HG03469 (cell line): ENCODE results near the gene MAST4.
A peak's percentile ranks its signal among the peaks of the same experiment; 100 is the strongest.

ENCODE experiments used
- ATAC-seq: cut with Tn5 transposase; IDR thresholded peaks from one replicate; pipeline ENCODE4 v1.9.1; 2021; ENCODE audit warnings: mild to moderate bottlenecking, moderate library complexity, moderate number of reproducible peaks; ENCODE audit not compliant: unreplicated experiment

The MAST4 gene

DNA sequence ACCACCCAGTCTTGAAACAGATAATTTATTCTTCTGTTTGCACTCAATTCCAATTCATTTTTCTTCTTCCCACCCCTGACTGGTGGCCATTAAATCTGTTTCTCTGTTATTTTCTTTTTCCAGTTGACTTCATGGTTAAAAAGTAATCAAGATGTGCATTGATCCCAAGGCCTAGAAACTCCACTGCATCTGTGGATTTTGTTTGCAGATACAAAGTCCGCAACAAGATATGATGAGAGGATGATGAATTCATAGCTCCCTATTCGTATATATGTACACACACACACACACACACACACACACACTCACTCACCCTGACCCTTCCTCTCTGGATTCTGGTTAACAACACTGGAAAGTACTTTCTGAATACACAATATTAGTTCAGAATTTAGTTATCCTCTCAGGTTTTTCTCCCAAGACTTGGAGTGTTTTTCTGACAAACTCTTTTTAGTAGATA is 548.0 kb downstream of the MAST4 start:
- no peak for ATAC-seq

DNA sequence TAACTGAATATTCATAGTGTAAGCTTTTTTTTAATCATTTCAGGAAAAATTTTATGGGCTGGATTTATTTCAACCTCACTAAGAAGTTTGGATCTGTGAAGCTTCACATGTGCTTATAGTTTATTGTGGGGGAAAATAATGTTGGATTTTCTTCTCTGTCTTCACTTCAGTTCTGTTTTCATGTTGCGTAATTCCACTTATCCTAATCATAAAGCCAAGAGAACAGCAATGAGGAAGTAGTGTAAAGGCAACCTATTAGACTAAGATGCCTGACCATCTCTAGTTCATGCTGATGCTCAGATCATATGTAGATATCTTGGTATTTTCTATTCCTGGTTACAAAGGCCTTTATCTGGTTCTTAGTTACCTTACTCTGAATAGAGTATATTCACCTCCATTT is 550.4 kb downstream of the MAST4 start:
- no peak for ATAC-seq

DNA sequence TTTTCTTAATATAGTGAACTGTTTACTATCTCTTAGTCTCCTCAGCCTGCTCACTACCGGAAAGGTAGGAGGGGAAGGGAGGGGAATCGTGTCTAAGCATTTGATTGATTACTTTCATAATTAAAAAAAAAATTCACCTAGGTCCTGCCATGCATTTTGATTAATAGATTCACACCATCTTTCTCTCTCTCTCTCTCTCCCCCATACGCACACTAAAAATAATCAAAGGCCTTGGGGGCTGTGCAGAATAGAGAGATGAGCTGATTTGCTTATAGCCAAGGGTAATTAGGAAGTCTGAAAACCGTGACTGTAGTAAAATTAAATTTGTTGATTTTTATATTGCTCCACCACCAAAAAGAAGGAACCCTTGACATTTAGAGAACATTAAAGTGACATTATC is 550.8 kb downstream of the MAST4 start:
- no peak for ATAC-seq

DNA sequence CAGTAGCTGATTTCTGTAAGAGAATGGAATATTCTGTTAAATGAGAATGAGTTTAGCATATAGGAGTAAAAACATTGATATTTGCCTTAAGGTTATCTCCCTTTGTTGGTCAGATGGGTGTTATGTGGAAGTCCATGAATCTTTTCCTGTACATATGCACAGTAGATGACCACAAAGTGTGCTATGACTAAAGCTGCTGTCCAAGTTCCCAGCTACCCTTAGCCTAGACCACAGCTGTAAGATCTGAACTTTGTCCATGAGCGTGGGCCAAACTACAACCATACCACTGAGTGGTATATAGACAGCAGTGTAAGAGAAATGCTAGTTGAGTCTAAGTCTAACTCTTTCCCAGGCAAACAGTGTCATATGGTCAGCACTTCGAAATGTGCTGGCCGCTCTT is 551.6 kb downstream of the MAST4 start:
- no peak for ATAC-seq

DNA sequence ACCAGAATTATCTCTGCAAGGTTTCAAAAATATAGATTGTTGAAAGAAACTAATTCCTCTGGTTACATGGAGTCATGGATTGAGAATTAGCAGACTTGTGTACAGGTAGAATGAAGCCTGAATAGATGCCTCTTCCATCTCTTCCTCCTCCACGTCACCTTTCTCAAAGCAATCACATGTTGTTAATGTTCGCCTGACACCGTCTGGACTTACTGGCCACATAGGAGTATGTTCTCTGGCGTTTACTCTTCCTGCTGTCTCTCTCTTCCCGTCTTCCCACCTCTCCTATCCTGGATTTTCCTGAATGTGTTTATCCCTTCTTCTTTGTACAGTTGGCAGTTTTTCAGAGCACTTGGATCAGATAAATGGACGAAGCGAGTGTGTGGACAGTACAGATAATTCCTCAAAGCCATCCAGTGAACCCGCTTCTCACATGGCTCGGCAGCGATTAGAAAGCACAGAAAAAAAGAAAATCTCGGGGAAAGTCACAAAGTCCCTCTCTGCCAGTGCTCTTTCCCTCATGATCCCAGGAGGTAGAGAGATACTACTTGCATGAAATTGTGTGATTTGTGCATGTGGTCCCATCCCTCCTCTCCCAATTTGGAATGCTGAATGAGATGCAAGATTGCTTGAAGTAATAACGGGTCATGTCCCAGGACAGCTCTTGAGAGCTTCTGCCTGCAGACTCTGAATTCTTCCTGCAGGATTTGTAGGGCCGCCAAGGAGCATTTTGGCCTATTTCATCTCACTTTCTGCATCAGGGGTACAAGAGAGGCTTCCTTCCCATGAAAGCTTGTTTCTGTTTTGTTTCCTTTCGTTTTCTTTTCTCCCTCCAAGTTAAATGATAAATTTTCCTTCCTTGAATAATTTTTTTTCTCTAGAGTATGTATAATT is 553.1 kb downstream of the MAST4 start:
- ATAC-seq, result no peak

DNA sequence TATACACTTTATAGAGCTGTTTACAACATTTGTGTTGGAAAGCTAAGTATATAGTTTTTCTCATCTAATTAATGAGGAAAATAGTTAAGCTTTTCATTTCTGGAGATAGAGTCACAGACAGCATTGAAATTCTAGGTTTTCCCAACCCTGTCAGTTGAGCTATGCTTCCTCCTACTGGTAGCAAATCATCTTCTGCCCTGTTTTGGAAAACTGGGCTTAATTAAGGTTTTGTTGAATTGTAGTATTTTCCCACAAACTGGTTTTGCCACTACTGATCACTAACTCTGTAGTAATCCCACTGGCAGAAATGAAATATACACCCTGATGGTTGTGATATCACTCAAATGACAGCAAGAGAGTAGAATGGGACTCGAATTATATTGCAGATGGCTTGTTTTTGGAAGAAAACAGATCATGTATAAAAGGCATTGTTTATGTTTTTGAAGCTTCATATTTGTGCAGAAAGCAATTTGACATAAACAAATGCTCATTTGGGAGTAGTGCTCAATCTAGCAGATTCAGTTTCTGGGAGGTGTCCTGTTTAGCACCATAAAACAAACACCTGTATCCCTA is 553.8 kb downstream of the MAST4 start:
- no peak for ATAC-seq

DNA sequence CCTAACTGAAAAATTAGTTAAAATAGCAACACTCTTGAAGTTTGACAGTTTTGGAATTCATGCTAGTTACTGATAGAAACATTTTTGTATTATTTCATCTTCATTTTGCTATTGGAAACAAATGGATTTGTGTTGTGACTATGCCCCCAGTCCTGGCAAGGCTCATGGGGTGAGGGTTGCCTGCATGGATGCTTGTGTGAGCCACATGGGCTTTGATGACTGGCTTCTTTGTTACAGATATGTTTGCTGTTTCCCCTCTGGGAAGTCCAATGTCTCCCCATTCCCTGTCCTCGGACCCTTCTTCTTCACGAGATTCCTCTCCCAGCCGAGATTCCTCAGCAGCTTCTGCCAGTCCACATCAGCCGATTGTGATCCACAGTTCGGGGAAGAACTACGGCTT is 556.2 kb downstream of the MAST4 start:
- no peak for ATAC-seq

DNA sequence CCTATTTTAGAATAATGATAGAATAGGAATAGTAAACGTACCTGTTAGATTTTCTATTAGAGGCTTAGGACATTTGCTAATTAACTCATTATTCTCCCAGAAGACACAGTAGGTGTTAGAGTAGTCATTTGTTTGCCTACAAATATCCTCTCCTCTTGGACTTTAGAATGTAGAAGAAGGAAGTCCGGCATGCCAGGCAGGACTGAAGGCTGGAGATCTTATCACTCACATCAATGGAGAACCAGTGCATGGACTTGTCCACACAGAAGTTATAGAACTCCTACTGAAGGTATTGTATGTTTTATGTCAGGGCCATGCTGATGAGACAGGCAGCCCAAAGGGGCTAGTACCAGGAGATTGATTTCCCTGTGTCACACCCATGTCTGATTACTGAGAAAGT is 557.1 kb downstream of the MAST4 start:
- ATAC-seq, result no peak

DNA sequence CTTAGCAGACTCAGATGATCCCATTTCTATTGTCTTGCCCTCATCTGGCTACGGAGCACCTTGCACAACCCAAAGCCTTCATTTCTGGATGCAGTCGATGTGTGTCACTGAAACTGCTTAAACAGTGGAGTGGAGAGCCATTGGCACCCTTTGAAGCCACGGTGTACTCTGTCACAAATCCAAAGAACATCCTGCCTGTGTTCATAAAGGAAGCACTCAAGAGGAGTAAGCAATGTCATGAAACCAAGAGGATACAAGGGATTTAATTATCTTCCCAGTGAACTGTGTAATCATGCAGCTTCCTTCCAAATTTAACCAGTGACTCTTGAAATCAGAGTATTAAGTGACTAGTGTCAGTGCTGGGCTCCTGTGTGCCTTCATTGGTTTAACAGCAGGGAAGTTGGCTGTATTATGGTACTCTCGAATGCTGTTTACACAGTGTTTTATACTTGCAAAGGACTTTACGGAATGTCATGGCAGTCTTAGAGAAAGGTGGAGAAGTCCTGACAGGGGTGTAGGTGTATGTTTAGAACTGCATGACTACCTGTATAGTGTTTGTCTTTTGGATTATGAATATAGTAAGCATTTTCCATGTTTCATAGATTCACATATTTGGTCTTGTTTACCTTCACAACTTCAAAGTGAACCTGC is 558.5 kb downstream of the MAST4 start:
- ATAC-seq, result no peak

DNA sequence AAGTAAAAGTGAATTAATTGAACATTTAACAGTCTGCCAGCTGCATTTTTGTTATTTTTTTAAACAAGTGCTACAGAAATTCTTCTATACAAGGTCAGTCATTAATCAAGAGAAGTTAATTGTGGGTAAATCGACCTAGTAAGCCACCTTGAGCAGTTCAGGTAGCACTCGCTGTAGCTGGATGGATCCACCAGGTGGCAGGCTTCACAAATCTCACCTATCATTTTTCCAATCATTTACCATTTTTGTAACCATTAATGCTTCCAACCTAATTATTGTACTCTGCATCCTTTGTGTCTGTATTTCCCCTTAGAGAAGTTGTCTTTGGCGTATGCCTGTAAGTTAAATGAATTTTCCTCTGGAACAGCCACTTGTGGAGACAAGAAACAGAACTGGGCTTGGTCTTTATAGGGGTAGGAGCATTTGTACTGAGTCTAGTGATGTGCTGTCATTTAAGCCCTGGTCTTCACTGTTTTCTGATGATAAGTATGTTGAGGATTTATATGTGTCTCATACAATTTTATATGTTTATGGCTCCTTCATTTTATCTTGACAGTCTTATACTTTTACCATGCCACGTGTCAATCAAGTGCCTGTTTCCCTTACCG is 560.9 kb downstream of the MAST4 start:
- no peak for ATAC-seq

DNA sequence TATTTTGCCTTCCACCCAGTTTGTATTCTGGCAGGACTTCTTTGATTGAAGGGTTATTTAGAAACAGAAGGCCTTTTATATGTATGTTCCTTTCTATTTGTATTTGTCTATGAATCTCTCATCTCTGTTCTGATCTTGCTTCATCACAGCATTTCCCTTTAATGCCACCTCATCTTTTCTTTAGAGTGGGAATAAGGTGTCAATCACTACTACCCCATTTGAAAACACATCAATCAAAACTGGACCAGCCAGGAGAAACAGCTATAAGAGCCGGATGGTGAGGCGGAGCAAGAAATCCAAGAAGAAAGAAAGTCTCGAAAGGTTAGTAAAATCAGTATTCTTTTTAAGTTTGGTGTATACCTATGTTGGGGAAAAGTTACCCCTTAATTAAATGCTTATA is 564.1 kb downstream of the MAST4 start:
- ATAC-seq, result no peak

DNA sequence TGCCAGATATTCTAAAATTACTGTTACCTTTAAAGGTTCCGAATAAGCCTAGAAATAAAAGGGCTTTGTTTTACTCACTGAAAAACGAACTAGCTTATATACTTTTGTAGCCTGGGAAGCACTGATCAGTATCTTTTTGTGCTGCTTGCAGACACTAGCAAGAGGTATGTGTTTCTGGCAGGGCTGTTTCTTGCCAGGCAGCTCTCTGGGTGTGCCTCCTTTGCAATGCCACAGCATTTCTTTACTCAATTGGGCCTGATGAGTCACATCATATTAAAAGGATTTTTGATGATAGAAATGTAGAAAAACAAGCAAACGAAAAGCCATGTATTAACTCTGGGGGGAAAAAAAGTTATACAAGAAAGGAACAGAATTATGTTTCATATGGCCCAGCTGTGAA is 564.8 kb downstream of the MAST4 start:
- ATAC-seq, result no peak

DNA sequence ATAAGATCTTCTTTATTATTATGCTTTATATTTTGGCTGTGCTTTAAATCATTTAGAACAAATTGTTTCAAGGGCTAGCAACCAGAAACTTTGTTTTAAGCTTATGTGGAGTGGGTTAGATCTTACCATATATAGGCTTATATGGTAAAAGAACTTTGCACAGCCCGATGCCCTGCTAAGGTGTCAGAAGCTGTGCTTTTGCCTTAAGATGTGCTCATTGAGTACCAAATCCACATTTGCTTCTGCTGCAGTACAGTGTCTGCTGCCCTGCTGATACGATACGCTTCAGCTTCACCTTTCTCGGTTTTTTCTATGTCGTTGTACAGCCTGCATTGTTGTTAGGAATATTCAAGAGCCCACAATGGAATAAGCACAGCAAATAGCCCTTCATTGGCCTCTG is 565.6 kb downstream of the MAST4 start:
- ATAC-seq, result no peak

DNA sequence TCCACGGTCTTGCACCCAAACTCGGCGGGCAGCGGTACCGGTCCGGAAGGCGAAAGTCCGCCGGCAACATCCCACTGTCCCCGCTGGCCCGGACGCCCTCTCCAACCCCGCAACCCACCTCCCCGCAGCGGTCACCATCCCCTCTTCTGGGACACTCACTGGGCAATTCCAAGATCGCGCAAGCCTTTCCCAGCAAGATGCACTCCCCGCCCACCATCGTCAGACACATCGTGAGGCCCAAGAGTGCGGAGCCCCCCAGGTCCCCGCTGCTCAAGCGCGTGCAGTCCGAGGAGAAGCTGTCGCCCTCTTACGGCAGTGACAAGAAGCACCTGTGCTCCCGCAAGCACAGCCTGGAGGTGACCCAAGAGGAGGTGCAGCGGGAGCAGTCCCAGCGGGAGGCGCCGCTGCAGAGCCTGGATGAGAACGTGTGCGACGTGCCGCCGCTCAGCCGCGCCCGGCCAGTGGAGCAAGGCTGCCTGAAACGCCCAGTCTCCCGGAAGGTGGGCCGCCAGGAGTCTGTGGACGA is 567.1 kb downstream of the MAST4 start:
- no peak for ATAC-seq

DNA sequence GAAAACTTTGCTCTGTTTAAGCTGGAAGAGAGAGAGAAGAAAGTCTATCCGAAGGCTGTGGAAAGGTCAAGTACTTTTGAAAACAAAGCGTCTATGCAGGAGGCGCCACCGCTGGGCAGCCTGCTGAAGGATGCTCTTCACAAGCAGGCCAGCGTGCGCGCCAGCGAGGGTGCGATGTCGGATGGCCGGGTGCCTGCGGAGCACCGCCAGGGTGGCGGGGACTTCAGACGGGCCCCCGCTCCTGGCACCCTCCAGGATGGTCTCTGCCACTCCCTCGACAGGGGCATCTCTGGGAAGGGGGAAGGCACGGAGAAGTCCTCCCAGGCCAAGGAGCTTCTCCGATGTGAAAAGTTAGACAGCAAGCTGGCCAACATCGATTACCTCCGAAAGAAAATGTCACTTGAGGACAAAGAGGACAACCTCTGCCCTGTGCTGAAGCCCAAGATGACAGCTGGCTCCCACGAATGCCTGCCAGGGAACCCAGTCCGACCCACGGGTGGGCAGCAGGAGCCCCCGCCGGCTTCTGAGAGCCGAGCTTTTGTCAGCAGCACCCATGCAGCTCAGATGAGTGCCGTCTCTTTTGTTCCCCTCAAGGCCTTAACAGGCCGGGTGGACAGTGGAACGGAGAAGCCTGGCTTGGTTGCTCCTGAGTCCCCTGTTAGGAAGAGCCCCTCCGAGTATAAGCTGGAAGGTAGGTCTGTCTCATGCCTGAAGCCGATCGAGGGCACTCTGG is 567.8 kb downstream of the MAST4 start:
- ATAC-seq, result no peak

DNA sequence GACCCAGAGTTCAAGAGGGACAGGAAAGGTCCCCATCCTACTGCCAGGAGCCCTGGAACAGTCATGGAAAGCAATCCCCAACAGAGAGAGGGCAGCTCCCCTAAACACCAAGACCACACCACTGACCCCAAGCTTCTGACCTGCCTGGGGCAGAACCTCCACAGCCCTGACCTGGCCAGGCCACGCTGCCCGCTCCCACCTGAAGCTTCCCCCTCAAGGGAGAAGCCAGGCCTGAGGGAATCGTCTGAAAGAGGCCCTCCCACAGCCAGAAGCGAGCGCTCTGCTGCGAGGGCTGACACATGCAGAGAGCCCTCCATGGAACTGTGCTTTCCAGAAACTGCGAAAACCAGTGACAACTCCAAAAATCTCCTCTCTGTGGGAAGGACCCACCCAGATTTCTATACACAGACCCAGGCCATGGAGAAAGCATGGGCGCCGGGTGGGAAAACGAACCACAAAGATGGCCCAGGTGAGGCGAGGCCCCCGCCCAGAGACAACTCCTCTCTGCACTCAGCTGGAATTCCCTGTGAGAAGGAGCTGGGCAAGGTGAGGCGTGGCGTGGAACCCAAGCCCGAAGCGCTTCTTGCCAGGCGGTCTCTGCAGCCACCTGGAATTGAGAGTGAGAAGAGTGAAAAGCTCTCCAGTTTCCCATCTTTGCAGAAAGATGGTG is 568.8 kb downstream of the MAST4 start:
- no peak for ATAC-seq

DNA sequence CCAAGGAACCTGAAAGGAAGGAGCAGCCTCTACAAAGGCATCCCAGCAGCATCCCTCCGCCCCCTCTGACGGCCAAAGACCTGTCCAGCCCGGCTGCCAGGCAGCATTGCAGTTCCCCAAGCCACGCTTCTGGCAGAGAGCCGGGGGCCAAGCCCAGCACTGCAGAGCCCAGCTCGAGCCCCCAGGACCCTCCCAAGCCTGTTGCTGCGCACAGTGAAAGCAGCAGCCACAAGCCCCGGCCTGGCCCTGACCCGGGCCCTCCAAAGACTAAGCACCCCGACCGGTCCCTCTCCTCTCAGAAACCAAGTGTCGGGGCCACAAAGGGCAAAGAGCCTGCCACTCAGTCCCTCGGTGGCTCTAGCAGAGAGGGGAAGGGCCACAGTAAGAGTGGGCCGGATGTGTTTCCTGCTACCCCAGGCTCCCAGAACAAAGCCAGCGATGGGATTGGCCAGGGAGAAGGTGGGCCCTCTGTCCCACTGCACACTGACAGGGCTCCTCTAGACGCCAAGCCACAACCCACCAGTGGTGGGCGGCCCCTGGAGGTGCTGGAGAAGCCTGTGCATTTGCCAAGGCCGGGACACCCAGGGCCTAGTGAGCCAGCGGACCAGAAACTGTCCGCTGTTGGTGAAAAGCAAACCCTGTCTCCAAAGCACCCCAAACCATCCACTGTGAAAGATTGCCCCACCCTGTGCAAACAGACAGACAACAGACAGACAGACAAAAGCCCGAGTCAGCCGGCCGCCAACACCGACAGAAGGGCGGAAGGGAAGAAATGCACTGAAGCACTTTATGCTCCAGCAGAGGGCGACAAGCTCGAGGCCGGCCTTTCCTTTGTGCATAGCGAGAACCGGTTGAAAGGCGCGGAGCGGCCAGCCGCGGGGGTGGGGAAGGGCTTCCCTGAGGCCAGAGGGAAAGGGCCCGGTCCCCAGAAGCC is 569.6 kb downstream of the MAST4 start:
- ATAC-seq, result peak; percentile 72

DNA sequence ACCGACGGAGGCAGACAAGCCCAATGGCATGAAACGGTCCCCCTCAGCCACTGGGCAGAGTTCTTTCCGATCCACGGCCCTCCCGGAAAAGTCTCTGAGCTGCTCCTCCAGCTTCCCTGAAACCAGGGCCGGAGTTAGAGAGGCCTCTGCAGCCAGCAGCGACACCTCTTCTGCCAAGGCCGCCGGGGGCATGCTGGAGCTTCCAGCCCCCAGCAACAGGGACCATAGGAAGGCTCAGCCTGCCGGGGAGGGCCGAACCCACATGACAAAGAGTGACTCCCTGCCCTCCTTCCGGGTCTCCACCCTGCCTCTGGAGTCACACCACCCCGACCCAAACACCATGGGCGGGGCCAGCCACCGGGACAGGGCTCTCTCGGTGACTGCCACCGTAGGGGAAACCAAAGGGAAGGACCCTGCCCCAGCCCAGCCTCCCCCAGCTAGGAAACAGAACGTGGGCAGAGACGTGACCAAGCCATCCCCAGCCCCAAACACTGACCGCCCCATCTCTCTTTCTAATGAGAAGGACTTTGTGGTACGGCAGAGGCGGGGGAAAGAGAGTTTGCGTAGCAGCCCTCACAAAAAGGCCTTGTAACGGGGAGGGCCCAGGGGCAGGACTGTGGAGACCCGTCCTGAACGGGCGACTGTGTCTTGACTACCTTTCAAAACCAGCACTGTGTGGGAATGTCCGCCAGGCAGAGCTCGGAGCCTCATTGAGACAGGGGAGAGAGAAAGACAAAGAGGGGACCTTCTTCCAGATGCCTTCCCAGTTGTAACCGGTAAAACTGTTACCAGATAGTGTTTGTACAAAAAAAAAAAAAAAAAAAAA is 570.5 kb downstream of the MAST4 start:
- peak; percentile 29 for ATAC-seq
